HG03196 (cell line): Measurements from ENCODE around the gene MRPL58.
"Not testable (repeated sequence)": the region's sequence is repeated elsewhere in the genome, so short reads cannot be mapped to it uniquely, and the experiment has no call there.

Experiments used
- ATAC-seq: cut with Tn5 transposase; IDR thresholded peaks from one replicate; pipeline ENCODE4 v1.9.1; 2021; ENCODE audit not compliant: unreplicated experiment

Gene MRPL58

DNA sequence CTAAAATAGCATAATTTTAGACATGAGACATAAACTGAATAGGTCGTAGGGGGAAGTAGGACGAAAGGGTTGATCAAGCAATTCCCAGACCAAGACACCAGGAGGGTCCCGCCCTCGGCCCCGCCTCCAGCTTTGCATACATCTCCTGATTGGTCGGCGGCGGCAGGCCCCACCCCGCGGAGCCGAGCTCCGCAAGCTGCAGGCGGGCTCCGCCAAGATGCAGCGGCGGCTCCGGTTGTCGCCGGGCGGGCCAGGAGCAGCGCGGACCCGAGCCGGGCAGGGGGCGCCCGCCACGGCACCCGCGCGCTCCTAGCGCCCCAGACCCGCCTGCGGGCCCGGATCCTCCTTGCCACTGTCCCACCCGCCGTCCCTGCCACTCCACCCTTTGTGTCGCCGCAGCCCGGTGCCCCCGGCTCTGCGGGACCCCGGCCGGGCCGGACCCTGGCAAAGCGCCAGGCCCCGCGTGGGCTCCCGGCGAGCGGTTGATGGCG, 25.0 kb upstream of the MRPL58 start, which contains the start of gene CDR2L:
CDR2L (plus strand) TSS at position 215 of the 491 bp plus-strand sequence. CDS start 412 bp downstream, outside the sequence.
- ATAC-seq, result peak; percentile 89

DNA sequence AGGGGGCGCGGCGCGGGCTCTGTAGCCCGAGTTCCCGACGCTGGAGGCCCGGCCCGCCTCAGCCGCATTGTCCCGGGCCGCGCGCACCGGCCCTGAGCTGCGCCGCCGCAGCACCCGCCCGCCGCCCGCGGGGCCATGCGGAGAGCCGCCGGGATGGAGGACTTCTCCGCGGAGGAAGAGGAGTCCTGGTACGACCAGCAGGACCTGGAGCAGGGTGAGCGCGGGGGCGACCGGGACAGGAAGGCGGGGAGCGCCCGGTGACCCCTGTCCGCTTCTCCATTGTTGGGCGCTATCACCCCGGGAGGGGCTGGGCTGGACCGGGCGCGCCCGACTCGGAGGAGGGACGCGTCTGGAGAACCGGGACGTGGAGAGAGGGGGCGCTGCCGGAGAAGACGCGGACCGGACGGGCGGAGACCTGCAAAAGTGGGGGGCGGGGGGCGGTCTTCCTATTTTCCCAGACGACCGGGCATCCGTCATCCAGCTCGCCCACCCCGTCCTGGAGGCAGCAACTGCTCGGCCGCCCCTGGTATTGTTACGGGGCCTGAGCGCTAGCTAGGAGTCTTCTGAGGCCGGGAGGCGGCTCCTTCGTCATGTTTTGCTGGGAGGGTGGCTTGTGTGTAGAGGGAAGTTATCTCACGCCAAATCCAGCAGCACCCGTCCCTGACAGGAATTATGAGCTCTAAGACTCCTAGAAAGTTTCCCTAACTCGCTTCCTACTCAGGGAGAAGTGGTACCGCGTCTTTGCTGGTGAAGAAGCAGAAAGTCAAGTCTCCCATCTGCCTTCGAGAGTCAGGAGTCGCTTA, 24.4 kb upstream of the MRPL58 start:
- ATAC-seq, result peak; percentile 16

DNA sequence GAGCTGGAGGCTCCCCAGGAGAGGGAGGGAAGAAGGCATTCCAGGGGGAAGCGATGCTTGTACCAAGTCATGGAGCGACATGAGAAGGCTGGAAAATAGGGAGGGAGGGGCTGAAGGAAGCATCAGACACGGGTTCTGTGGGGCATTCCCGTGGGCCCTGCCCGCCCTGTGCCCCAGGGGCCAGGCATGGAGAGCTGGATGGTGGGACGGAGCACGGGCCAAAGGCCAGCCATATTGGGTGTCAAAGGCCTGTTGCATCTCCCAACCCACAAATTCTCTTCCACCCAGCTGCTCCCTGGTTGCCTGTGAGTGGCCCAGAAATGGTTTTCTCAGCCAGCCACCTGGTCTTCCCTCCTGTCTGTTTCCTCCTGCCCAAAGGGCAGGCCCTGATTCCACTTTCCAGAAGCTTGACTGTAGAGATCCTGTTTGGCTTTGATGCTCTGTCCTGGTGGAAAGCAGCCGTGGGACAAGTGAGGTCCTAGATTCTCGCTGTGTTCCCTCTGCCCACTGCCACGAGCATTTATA, 21.8 kb upstream of the MRPL58 start:
- ATAC-seq, result no peak

DNA sequence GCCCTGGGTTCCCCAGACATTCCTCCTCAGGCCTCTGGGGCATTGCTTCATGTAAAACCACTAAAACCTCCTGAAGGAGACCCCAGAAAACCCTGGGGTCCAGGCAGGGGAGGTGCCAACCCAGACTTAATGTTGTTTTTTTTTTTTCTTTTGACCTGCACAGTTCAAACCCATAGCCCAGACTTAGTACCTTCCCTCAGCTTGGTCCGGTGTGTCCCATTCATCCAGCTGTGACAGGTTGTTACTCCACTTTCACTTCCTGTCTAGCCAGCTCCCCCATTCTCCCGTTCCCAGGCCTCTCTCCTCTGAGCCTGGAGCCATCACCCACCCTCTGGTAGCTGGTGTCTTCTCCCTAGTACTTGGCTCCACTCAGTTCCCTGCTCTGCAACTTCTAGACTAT, 20.2 kb upstream of the MRPL58 start:
- no peak for ATAC-seq

DNA sequence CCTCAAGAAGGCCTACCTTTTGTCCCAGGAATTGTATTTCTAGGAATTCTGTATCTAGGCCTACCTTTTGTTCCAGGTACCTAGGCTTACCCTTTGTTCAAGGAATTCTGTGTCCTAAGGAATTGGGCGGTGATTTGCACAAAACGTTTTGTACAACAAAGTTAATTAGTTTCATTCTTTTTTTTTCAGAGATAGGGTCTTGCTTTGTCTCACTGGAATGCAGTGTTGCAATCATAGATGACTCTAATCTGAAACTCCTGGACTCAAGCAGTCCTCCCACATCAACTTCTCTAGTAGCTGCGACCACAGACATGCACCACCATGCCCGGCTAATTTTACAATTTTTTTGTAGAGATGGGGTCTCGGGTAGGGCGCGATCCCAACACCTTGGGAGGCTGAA, 18.0 kb upstream of the MRPL58 start:
- ATAC-seq, result no peak

DNA sequence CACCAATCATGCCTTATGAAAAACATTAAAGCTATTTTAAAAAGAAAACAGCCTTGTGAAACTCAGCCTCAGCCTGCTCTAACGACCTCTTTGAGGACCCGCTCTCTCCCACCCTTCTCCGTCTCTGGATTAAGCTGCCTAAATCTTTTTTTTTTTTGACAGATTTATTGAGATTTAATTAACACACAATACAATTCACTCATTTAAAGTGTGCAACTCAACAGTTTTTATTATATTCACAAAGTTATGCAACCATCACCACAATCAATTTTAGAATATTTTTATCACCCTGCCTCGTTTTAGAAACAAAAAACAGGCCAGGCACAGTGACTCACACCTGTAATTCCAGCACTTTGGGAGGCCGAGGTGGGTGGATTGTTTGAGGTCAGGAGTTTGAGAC, 16.6 kb upstream of the MRPL58 start:
- no peak for ATAC-seq

DNA sequence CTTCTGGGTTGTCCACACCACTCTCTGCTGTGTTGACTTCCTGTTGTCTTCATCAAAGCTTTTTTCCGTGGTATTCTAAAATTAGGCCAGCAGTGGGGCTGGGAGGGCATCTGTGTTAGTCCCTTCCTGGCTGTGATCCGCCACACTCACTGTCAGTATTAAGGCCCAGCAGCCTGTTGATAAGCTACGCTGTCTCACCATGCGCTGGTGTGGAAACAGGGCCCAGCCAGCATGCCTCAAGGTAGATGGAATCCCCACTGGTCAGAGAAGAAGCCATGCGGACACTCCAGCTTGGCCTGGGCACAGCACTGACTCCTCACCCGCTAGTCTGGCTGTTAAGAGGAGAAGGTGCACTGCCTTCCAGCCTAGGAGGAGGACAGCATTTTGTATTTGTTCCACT, 13.7 kb upstream of the MRPL58 start:
- no peak for ATAC-seq

DNA sequence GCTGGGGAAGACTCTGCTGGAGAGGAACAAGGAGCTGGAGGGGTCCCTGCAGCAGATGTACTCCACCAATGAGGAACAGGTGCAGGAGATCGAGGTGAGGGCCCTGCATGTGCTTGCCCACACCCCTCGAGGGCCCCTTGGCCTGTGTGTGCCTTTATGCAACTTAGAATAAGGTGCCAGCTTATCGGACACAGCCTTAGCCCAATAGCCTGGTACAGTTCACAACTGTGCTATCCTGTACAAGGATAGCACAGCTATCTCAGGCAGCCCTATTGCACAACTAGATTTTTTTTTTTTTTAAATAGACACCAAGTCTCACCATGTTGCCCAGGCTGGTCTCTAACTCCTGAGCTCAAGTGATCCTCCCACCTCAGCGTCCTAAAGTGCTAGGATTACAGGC, 12.9 kb upstream of the MRPL58 start:
- ATAC-seq, result no peak

DNA sequence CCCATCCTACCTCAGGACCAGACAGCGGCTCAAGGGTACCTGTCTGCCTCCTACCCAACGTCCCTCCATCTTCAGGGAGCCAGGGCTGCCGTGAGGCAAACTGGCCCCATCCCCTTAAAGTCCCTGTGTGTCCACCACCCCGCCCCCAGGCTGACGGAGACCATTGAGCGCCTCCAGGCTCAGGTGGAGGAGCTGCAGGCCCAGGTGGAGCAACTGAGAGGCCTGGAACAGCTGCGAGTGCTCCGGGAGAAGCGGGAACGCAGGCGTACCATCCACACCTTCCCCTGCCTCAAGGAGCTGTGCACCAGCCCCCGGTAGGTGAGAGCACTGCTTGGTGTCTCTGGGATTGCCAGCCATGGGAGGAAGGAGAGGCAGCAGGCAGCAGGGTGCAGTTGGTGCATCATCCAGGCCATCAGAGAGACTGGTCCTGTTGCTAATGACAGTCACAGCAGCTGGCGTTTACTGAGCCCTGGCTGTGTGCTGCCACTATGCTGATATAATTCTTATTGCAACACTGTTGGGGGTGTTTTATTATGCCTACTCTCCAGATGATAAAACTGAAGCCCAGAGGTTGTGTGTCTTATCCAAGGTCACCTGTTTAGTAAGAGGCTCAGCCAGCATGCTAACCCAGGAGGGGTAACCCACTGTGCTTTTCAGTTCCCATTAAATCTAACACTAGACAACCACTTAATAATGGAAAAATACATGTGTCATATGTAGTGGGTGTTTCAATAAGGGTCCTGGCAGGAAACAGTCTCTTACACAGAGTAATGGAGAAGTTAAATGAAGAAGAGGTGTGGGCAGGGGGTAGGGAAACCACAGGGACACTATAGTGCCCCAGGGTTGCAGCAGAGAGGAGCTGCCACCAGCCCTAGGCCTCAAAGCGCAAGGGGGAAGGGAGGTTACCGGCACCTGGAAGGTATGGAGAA, 10.3 kb upstream of the MRPL58 start:
- no peak for ATAC-seq

DNA sequence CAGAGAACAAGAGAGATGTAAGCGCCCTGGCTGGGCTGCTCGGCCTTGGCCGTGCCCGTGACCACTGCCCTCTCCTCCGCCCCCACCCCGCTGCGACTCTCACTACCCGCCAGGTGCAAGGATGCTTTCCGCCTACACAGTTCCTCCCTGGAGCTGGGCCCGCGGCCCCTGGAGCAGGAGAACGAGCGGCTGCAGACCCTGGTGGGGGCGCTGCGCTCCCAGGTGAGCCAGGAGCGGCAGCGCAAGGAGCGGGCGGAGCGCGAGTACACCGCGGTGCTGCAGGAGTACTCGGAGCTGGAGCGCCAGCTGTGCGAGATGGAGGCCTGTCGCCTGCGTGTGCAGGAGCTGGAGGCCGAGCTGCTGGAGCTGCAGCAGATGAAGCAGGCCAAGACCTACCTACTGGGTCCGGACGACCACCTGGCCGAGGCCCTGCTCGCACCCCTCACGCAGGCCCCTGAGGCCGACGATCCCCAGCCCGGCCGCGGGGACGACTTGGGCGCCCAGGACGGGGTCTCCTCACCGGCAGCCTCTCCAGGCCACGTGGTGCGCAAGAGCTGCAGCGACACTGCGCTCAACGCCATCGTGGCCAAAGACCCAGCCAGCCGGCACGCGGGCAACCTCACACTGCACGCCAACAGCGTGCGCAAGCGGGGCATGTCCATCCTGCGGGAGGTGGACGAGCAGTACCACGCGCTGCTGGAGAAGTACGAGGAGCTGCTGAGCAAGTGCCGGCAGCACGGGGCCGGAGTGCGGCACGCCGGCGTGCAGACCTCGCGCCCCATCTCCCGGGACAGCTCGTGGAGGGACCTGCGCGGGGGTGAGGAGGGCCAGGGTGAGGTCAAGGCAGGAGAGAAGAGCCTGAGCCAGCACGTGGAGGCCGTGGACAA, 9.2 kb upstream of the MRPL58 start:
- ATAC-seq, result no peak

DNA sequence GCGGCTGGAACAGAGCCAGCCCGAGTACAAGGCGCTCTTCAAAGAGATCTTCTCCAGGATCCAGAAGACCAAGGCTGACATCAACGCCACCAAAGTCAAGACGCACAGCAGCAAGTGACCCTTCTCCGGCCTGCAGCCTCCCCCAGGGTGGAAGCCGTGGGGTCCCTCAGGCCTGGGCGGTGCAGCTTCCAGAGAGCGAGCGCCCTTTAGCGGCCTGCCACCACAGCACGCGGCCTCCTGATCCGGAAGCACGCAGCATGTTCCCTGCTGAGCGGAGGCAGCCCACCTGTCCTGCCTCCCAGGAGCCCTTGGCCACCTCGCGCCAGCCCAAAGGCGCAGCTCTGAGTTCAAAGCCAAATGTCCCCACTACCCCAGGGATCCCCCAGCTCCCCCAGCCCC, 8.5 kb upstream of the MRPL58 start:
- ATAC-seq, result no peak

DNA sequence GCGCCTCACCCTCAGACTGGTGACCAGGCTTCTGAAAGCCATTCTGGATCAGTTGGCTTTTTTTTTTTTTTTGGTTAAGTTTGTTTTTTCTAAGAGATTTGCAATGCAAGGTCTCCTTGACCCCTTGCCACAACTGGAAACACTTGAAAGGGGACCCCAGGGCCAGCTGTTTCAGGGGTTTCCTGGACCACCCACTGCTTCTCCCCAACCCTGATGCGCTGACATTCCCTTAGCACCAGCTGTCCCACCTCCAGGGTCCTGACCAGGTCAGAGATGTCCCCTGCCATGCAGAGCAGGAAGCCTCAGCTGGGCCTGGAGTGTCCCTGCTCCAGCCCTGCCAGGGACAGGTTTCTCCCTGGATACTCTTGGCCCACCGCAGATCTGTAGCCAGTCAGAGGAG, 8.1 kb upstream of the MRPL58 start:
- no peak for ATAC-seq

DNA sequence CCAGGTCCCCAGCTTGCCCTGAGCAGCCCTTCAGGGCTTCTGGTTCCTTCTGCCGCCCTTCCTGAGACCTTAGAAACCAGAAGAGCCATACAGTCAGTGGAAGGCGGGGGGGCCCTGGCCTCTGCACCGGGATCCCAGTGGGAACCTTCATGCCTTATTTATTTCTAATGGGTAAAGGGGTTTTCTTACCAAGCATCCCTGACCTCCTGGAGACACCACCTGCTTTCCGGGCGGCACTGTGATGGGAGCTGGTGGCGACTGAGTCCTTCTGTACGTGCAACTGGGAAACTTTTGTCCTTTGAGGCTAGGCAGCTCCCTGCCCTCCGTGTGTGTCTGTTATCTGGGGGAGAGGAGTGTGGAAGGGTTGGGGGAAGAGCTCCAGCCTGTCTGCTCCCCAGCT, 7.2 kb upstream of the MRPL58 start:
- no peak for ATAC-seq

DNA sequence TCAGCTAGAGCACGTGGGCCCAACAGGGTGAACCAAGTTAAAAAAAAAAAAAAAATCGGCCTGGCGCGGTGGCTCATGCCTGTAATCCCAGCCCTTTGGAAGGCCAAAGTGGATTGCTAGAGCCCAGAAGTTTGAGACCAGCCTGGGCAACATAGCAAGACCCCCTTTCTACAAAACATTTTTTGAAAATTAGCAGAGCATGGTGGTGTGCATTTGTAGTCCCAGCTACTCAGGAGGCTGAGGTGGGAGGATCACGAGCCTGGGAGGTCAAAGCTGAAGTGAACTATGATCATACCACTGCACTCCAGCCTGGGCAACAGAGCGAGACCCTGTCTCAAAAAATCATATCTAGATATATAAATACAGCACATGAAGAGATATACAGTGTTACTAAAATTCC, 6.4 kb upstream of the MRPL58 start:
- ATAC-seq, result not testable (repeated sequence)

DNA sequence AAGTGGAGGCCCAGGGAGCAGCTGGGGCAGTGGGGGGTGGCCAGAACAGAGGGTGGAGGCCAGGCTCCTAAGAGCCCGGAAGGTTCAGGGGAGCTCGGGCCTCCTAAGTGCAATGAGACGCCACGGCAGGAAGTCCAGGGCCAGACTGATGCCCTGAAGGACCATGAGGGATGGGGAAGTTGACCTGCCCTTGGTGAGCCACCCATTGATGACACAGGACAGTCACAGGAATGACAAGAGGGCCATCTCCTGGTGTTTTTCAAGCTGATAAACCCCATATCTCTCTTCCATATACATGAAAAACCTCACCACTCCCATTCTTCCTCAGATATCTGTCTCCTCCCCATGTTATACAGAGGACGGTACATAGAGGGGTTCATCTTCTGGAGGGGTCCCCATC, 5.8 kb upstream of the MRPL58 start:
- ATAC-seq, result no peak

DNA sequence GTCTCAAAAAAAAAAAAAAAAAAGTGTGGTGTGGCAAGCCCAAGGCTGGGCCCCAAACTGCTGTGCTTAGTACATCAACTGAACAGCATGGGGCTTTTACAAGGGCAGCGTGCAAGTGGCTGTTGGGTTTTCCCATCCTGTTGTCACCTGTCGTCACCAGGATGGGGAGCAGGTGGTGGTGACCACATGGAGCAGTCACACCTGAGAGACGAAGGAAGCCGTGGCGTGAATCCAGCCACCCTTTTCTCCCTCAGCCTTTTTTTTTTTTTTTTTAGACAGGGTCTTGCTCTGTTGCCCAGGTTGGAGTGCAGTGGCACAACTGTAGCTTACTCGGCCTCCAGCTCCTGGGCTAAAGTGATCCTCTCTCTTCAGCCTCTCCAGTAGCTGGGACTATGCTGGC, 4.1 kb upstream of the MRPL58 start:
- no peak for ATAC-seq

DNA sequence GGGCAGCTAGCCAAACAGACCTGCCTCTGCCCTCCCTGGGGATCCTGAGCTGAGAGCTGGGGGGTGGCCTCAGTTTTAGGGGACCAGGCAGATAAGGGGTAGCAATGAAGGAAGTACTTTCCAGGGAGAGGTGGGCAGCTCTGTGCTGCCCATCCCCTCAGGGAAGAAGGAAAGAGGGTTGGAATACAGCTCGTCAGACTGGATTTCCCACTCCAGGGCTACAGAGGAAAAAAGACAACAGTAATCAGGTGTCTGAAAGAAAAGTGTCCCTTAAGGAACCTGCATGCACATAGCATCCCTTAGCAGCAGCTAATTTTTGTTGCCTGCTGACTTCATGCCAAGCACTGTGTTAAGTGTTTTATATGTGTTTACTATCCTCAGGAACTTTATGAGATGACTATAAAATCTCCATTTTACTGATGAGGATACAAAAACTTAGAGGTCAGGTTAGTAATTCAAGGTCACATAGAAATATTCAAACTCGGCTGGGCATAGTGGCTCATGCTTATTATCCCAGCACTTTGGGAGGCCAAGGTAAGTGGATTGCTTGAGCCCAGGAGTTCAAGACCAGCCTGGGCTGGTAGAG, 3.2 kb upstream of the MRPL58 start:
- no peak for ATAC-seq

DNA sequence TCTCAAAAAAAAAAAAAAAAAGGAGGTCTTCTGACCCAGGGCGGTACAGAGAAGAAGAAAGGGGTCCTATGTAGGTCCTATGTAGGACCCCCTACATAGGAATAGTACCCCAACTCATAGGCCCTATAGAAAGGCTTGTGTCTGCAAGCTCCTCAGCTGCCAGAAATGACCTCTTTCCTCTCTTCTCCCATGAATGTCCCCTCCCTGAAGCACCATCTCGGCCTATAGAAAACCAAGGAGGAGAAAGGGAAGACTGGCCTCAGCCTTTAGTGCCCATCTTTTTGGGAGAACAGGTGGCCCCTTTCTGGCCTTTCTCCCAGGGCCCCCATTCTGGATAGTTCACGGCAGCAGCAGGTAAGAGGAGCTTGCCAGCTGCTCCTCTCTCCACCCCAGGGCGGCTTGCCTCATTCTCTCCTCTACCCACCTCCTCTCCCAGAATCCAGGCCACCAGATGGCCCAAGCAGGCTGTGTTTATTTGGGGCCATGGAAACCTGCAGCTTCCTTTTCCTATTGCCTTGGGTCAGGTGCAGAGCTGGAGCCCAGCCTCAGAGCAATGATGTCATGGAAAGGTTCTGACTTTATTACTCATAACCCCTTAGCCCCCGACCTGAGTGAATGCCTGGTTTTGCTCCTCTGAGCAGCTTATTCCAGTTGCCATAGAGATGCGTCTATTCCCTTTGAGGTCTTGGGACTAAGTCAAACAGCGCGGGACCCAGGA, 1.6 kb upstream of the MRPL58 start:
- no peak for ATAC-seq

DNA sequence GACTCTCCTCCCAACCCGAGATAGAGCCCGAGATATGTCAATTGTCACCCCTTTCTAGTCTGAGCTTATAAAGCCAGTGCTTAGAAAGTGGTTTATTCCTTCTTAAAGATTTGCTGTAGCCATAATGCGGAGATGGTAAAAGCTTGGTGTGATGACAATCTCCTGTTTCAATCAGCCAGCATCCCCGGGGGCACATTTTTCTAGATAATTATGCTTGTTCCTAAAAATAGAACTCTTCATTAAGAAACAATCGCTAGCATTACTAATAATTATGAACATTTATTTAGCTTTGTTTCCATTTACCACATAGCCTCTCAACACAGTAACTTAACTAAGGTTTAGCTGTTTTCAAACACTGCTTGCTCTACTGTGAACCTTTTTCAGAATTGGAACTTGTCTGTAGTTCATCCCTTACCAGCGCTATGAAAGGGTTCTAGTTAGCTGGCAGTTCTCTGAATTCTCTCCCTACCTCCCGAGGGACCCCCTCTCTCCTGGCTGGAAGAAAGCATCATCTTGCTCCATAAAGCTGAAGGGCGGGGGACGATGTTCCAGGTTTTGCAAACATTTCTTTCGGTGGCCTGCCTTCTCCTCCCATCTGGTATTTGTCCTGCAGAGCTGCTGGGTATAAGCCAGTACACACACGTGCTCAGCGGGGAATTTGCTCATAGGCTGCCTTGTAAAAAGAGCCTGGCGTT, 922 bp upstream of the MRPL58 start:
- ATAC-seq, result peak; percentile 2
